Activated gamma-delta T cell treated with anti-CD3 and anti-CD28 coated beads, Interleukin-2, amount 50 U/mL, for 16 hours (primary cell): ENCODE results near the gene SETDB2.

Source experiments
- DNase-seq: peaks from one replicate; pipeline ENCODE4 v3.0.0-alpha.2; 2020; ENCODE audit warnings: low read depth

The SETDB2 gene, protein sequence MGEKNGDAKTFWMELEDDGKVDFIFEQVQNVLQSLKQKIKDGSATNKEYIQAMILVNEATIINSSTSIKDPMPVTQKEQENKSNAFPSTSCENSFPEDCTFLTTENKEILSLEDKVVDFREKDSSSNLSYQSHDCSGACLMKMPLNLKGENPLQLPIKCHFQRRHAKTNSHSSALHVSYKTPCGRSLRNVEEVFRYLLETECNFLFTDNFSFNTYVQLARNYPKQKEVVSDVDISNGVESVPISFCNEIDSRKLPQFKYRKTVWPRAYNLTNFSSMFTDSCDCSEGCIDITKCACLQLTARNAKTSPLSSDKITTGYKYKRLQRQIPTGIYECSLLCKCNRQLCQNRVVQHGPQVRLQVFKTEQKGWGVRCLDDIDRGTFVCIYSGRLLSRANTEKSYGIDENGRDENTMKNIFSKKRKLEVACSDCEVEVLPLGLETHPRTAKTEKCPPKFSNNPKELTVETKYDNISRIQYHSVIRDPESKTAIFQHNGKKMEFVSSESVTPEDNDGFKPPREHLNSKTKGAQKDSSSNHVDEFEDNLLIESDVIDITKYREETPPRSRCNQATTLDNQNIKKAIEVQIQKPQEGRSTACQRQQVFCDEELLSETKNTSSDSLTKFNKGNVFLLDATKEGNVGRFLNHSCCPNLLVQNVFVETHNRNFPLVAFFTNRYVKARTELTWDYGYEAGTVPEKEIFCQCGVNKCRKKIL

DNA sequence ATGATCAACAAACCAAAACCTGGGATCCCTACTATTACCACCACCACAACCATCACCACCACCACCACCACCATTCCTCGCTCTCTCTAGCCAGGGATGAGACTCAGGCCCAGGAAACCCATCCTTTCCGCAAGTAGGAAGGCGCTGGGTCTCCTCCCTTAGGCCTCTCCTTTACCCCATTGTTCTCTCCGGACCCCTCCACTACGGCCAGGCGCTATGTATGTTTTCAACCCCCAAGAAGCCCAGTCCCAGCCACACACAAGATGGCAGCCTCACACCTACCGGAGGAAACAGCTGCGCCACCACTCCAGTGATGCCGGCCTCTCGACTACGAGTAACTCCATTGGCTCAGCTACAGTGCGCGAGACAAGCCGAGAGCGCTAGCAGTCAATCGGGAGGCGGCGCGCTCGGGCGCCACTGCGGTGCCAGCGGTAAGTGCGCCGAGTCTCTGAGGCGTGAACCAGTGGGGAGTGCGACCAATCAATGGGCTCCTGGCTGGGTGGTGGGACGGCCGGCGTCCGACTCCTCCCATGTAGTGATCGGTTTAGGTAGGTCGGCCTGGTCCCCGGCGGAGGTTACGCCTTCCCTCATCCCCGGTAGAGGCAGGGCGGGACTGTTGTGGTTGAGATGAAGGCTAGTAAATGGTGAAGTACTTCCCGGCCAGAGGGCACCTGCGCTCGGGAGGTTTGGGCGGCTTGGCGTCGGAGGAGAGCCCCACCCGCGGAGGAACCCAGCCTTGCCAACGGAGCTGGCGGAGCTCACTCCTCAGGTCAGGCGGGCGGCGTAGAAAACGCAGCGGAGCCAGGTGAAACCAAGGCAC lies at the start of gene SETDB2, which contains the start of gene CAB39L:
SETDB2 (plus strand) TSS at position 571 of the 820 bp plus-strand sequence. CDS start 7,620 bp downstream, outside the sequence.
CAB39L (minus strand) TSS at position 361 of the 820 bp plus-strand sequence. CDS start 61,154 bp downstream, outside the sequence.
- DNase-seq: peak; percentile 98

DNA sequence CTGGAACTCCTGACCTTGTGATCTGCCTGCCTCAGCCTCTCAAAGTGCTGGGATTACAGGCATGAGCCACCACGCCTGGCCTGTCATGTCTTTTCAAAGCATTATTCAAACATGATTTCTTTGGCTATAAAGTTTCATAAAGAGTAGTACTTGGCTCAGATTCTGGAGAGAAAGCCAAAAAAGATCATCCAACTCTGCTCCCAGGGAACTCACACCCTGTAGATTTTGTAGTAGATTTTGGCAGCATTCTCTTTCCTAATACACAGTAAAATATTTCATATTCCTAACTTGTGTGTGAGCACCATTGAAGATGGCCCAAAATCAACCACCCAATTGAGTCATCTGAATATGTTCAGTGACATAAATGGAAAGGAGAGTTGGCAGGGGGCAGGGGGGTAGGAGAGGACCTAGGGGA lies 48.6 kb upstream of the SETDB2 start:
- DNase-seq: no peak

DNA sequence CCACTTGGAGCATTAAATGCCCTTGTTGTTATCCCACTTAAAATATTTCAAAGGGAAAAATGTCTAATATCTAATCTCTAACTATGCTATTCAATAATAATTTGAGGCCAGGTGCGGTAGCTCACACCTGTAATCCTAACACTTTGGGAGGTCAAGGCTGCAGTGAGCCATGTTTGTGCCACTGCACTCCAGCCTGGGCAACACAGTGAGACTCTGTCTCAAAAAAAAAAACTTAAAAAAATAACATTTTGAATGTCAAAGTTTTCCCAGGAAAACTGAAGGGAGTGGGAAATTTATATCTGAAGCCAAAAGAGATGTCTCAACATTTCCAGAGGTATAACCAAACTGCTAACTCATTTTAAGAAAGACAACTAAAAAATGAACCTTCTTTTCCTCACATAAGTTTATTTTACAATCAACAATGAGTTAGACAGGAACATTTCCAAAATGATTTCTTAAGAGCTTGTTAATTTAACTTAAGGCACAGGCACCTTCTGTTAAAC lies 48.1 kb upstream of the SETDB2 start:
- no peak for DNase-seq

DNA sequence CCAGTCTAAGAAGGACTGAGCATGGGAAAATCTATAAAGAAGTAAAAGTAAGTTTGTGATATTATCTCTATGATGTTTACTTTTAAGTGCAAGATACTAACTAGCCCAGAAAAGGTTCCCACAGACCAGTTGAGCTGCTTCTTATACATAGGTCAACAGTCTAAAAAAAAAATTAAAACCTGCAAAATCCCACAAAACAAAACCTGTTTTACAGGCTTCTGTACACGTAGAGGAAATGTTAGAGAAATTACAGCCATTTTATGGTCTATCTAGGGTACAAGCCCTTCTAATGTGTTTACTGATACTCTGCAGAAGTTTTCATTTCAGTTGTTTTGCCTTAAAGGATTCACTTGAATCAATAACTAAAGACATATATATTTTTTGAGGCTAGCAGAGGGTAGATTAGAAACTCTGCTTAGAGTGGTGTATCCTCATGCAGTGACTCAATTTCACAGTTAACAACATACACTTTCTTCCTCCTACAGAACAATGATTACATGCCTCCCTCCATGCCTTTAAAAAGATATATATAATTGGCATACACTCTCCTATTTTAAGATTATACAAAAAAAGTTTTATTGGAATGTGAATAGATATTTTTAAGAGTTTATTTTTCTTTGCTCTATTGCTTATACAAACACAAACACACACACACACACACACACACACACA lies 44.1 kb upstream of the SETDB2 start:
- no peak for DNase-seq

DNA sequence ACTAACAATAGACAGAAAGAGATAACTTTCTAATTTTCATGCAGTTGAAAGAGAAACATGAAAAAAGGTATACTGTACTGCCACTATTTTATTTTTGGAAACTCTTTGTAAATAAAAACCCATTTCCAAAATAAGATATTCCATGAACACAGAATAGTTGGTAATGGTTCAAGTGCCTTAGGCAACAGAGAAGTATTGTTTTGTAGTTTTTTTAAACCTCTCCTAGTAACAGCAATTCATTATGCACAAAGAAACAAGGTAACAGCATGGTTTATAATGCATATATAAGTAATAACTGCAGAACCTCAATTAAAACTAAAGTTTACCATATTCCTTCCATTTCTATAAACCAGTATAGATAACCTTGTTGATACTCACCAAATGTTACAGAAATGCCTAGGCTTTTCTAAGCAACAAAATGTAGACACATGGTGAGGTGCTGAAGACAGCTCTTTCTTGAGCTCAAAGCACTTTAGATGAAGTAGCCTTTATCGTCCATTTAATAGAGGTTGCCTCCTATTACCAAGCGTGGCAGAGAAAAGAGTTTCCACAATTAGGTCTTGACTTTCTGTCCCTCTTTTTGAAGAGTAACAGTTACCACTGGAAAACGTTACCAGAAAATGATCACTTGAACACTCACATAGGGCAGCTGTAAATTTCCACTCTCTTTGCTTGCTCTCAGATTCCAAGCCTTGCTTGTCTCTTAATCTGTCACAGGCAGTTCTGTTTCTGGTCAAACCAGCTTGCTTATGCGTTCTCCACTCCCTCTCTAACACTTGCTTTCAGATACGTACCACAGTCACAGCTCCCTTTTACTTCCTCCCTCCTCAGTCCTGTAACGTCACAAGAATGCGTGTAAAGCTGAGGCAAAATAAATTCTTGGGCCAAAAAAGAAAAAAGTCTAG lies 43.1 kb upstream of the SETDB2 start:
- DNase-seq: no peak

DNA sequence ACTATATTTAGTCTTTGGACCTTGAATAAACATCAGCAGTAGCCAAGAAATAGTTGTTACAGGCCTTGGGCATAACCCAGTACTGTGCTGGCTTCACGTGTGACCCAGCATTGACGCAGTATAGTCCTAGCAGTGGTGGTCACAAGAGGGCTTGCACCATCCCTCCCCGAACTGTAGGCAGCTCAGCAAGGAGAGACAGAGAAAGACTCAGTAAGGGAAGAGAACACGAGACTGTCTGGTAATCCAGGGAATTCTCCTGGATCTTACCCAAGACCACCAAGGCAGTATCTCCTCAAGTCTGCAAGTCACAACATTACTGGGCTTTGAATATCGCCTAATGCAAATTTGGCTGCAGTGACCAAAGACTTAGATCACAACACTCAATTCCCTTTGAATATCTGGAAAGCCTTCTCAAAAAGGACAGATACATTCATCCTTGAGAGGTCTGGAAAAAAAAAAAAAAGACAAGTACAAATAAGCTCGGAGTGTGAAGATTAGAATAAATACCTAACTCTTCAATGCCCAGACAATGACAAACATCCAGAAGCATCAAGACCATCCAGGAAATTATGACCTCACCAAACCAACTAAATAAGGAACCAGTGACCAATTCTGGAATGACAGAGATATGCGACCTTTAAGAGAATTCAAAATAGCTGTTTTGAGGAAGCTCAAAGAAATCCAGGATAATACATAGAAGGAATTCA lies 39.9 kb upstream of the SETDB2 start:
- DNase-seq: no peak

DNA sequence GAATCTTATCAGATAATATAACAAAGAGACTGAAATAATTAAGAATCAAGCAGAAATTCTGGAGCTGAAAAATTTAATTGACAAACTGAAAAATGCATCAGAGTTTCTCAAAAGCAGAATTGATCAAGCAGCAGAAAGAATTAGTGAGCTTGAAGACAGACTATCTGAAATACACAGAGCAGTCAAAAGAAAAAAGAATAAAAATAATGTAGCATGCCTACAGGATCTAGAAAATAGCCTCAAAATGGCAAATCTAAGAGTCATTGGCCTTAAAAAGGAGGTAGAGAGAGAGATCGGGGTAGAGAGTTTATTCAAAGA lies 39.4 kb upstream of the SETDB2 start:
- no peak for DNase-seq

DNA sequence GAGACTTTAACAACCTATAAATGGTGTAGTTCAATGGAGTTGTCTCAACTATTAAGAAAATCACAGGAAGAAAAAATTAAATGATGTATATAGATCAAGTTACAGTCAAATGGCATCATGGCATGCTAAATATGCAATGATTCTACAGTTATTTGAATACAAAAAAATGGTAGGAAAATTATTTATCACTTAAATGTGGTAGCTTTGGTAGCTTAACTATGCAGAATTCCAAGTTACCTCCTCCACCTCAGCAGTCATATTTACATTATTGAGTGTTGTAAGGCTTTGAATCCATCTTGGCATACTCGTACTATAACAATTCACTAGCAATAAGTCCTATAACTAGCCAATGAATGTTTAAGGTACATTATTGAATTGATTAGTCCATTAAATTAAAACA lies 37.0 kb upstream of the SETDB2 start:
- no peak for DNase-seq

DNA sequence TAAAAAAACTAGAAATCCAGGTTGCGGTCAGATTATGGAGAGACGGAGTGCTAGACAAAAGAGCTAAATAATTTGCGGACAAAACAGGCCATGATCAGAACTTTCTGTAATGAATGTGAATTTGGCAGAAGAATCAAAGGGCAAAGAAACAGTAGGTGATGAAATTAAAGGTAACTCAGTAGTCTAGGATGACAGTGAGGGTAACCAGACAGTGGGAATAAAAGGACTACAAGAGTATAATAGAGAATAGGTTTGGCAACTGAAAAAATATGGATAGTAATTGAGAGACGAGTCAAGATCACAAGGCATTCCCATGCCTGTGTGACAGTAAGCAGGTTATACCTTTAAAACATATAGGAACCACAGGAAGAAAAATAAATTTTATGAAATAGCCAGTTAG lies 36.1 kb upstream of the SETDB2 start:
- DNase-seq: no peak

DNA sequence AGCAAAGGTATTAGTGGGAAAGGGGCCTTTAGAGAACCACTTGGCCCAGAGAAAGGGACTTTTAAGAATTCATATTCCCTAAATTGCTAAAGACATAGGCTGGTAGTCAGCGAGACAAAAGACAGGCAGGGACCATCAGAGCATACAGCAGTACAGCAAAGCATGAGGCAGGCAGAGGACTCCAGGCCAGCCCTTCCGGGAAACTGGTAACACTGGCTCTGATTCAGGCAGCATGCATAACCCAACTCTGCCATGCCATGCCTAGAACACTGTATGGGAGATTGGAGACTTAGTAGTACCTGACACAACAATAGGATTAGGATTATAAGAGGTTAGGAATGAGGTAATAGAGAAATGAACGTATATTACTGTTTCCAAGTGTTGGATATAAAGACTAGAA lies 35.1 kb upstream of the SETDB2 start:
- no peak for DNase-seq

DNA sequence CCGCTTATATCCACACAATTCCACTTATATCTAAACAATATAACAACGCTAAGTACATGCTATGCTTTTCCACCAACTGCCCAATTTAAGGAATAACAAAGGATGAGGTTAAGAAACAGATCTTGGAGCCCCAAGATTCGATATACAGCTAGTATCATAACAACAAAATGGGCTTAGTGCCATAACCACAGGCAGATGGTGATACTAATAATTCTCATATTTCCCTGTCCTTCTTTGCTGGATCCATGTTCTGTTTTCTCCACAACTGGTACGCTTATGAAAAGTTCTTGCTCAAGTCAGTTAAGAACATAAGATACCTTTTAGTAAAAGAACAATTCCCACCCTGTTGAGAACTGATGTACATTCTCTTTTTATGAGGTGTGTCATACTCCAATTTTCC lies 34.1 kb upstream of the SETDB2 start:
- DNase-seq: no peak

DNA sequence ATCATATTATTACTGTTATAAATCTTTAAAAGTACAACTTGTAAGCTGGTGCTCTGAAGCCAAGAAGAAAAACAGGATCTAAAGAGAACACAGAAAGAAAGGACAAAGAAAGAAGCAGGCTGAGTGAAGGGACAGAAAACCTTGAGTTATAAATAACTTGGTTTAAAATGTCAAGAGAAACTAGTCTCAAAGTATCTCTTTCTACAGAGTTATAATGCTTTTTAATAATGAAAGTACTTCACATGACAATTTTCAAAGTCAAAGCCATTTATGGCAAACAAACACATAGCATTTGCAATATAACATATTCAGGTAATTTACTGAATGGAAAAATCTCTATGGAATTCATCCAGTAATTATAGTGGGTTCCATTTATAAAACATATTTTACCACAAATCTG lies 33.6 kb upstream of the SETDB2 start:
- DNase-seq: no peak

DNA sequence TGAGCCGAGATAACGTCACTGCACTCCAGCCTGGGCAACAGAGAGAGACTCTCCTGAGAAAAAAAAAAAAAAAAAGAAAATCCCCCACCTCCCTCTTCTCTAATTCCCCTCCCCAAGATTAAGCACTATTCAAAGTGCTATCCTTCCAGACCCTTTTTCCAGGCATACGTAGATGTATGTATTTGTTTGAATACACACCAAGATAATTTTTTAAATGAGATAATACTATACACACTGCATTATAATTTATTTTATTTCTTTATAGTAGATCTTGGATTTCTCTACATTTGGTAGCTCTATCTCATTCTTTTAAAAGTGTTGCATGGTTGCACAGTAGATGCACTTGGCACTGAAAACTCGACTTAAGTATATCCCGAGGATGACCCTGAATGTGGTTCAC lies 32.7 kb upstream of the SETDB2 start:
- DNase-seq: no peak

DNA sequence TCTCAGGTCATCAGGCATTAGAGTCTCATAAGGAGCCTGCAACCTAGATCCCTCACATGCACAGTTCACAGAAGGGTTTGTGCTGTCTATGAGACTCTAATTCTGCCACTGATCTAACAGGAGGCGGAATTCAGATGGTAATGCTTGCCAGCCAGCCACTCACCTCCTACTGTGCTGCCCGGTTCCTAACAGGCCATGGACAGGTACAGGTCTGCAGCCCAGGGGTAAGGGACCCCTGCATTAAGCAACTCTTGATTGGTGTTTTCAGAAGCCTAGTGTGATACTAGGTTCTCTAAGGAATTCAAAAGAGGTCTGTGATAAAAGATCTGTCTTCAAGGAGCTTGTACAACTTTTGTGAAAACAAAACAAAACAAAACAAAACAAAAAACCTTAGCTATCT lies 31.3 kb upstream of the SETDB2 start:
- no peak for DNase-seq

DNA sequence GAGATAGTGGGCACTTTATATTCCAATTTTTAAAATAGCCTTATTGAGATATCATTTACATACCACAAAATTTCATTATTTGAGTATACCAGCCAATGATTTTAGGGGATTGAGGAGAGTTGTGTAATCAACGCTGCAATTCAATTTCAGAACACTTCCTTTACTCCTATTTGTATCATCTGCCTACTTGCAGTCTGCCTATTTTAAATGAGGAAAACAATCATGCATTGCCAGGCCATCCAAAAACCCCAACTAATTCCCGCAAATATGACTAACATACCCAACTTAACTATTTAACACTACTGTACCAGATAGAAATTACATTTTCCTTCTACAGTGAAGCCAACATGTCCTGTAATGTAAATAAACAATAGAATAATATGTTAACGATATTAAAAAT lies 26.9 kb upstream of the SETDB2 start:
- DNase-seq: no peak

DNA sequence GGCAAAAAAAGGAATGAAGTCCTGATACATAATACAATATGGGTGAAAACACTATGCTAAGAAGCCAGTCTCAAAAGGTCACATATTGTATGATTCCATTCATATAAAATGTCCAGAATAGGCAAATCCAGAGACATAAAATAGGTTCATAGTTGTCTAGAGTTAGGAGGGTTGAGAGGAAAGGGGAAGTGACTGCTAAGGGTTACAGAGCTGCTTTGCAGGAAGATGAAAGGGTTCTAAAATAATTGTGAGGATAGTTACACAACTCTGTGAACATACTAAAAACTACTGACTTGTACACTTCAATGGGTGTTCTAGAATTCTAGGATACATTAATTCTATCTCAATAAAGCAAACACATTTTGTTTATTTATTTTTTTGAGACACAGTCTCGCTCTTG lies 25.9 kb upstream of the SETDB2 start:
- no peak for DNase-seq

DNA sequence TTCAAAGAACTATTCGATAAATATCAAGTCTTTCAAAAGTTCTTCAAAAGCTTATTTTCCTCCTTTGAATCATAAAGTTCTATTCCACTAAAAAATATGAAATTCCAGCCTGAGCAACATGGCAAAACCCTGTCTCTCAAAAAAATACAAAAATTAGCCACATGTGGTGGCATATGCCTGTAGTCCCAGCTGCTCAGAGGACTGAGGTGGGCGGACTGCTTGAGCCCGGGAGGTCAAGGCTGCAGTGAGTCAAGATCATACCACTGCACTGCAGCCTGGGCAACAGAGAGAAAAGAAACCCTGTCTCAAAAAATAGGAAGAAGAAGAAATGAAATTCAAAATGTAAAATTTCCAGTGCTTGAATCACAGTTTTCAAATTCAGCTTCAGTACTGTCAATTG lies 24.8 kb upstream of the SETDB2 start:
- DNase-seq: no peak

DNA sequence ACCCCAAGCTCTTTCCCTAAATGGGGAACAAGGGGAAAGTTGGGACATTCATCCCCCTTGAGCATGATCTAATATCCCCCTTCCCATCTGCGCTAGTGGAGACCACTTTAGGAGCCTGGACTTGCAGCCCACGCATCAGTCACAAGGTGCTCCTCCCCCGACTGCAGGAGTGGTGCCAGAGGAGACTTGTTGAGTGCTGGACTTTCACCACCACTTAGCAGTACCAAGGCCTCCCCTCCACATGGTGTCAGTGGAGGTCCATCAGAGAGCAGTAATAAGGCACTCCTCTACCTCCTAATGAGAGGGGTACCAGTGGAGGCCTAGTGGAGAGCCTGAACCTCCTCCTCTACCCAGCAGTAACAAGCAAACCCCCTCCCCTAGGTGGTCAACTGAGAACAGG lies 22.7 kb upstream of the SETDB2 start:
- no peak for DNase-seq

DNA sequence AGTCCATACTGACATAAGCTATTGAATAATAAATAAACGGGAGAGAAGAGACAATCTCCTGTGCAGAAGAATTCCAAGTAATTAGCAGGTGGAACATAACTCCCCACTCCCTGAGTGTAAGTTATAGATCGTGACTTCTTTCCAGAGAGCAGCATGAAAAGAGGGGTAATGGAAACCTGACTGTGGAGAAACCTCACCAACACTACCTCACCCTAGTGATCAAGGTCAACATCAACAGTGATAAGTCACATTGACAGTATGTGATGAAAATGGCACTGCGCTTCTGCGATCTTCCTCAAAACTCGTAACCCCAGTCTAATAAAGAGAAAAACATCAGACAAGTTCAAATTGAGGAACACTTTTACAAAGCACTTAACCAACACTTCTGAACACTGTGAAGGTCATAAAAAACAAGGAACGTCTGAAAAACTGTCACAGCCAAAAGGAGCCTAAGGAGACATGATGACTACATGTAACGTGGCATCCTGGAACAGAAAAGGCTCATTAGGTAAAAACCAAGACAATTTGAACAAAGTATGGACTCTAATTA lies 20.0 kb upstream of the SETDB2 start:
- DNase-seq: no peak
